Suppressor macrophage treated with lipopolysaccharide for 1 hour (primary cell): ENCODE data around the gene THBS3.
"Not testable (repeated sequence)": the region's sequence is repeated elsewhere in the genome, so short reads cannot be mapped to it uniquely, and the experiment has no call there.

Source experiments
- DNase-seq, 3 donors: peaks; one replicate each; pipeline ENCODE4 v3.0.0-alpha.2; 2020 to 2022

THBS3 gene

DNA sequence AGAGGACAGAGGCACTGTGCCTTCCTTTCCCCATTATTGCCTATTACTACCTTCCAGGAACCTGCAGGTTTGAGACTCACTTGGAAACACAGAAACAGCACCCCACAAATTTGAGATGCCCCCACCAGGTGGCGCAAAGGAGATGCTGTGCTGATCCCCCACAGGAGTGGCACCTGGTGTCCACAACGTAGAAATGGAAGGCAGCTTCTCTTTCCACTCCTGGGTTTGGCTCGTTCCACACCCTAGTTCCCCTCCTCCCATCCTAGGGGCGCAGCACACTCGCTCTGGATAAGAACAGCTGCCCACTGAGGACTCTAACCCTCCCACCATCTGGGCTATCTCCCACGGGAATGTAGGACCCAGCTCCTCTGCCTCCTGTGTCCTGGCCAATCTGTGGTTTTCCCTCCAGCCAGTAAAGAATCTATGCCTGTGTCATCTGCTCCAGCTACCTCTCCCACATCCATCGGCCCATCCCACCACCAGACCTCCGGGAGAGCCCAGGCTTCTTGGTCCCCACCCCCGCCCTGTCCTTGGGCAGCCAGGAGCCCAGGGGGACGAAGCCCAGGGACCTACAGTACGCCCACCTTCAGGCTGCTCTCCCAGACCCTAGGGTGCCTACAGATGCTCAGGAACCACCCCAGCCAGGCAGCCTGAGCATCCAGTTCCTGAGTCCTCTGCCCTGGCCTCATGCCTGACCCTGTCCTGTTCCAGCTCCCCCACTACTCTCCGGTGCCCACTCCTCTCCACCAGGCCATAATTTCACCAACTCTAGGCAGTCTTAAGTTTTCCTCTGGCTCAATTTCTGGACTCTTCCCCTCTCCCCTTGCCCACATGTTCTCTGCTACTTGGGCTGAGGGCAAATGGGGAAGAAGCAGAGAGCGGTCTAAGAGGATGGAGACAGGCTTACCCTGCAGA is 549 bp downstream of the THBS3 start:
- DNase-seq, result peak; percentile 77 to 86 (median 78)

DNA sequence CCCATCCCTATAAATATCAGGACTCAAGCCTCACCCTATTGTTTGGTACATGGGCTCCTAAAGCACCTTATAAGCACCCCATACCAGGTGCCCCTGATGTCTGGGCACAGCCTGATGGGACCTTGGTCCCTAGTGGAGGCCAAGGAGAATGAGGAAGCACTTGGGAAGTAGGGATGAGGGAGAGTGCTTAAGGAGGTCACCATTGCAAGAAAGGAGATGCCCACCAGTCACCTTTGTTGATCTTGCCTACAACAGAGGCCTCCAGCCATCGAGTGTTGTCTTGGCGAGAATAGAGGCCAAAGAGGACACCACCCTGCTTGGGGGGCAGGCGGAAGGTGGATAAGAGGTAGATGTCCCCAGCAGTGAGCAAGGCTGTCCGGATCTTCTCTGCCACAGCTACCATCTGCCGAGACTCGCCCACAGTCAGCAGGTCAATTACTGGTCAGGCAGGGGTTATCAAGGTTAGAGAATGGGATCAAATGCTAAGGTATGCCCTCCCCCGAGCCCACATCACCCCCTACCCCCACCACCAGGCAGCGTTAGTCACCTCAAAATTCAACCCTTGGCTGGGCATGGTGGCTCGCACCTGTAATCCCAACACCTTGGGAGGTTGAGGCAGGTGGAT is 1.6 kb downstream of the THBS3 start:
- no peak for DNase-seq

DNA sequence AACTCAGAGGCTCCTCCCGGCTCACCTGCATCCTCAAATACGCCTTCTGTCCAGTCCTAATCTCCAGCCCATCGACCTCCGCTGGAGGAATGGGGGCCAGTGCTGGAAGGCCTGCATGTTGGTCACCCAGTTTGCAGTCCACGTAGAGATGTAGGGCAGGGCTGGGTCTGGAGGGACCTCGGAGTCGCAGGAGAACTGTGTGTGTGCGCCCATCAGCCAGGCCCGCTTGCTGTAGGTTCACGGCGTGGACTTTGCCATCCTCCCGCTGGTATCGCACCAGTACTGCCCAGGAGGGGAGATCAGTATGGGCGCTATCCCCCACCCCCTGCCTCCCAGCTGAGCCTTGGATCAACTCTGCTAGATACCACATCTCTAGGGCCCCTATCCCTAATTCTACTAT is 2.7 kb downstream of the THBS3 start:
- DNase-seq, result no peak

DNA sequence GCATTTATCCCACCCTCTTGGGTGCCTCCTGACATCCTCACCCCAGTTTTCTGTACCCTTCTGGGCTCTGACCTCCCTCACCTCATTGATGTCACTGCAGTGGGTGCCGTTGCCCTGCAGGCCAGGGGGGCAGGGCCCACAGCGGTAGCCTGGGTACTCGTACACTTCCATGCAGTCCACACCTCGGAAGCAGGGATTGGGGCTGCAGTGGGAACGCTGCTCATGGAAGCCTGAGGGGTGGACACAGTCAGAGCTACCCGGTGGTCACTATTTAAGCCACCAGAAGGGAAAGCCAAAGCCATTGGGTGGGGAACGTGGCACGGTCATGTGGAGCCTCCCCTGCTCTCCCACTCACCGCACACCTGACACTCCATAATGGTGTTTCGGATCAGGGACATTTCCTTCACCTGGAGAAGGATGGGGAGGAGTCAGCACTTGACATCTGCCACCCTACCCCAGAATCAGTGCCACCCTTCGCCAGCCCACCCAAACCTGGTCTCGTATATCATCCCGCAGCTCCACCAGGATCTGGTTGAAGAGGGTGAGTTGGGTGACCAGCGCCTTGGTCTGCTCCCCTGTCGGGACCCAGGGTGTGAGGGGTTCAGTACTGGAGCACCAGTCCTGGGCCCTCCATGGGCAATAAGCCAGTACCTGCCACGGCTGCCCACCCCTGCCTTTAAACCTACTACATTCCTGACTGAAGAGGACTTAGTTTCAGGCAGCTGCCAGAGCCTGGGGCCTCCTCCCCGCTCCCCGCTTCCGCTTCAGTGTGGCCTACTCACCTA is 4.8 kb downstream of the THBS3 start:
- DNase-seq, result peak in 1 of 3 donors; percentile 14

DNA sequence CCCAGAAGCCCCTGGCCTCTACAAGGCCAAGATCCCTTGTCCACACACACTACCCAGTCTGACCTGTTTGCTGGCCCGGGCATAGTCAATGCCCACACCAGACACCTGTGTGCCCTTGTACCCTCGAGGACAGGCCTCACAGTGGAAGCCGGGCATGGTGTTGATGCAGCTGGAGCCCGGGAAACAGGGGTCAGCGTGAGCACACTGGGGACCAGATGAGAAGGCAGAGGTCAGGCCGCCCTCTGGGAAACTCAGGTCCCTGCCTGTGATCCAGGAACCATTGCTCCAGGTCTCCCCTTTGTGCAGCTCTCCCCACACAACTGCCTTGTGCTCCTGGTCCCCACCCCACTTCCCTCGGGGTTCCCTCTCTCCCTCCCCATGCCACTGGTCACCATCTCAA is 5.5 kb downstream of the THBS3 start:
- peak in 1 of 3 donors; percentile 14 for DNase-seq

DNA sequence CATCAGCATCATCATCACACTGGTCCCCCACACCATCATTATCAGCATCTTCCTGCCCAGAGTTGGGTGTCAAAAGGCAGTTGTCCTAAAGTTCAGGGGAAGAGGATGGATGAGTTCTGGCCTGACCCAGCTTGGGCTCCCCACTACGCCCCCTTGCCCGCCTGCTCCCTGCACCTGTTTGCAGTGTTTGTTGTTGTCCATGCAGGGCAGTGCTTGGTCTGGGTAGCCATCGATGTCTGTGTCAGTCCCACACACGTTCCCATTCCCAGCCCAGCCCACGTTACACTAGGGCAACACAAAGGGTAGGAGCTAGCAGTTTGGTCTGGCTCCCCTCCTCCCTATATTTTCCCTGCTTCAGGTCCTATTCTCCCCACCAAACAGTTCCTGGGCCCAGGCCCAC is 6.8 kb downstream of the THBS3 start:
- DNase-seq, result peak in 1 of 3 donors; percentile 15

DNA sequence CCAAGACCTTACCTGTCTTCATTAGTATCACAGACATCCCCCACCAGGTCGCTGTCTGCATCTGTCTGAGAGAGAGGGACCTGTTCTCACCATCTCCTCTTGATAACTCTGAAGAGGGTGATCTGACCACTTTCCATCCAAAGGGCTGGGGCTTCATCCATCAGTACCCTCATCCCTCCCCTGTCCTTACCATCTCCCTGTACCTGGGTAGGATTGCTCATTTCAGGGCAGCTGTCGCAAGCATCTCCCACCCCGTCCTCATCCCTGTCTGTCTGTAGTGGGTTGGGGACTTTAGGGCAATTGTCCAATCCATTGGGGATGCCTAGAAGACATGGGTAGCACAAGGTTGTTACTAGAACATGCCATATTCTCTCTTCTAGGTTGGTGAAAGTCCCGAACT is 7.9 kb downstream of the THBS3 start:
- peak in 1 of 3 donors; percentile 0 for DNase-seq

DNA sequence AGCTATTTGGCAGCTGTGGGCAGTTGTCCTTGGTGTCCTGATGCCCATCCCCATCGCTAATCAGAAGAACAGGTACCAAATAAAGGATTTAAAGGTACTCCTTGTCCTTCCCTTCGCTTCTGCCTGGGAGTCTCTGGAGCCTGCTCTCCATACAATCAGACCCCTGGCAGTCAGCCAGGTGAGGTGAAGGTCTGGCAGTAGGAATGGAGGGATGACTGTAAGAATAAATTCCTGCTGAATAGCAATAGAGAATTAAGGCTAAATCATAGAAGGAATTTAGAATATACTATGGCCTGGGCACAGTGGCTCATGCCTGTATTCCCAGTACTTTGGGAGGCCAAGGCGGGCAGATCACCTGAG is 9.2 kb downstream of the THBS3 start:
- no peak for DNase-seq

DNA sequence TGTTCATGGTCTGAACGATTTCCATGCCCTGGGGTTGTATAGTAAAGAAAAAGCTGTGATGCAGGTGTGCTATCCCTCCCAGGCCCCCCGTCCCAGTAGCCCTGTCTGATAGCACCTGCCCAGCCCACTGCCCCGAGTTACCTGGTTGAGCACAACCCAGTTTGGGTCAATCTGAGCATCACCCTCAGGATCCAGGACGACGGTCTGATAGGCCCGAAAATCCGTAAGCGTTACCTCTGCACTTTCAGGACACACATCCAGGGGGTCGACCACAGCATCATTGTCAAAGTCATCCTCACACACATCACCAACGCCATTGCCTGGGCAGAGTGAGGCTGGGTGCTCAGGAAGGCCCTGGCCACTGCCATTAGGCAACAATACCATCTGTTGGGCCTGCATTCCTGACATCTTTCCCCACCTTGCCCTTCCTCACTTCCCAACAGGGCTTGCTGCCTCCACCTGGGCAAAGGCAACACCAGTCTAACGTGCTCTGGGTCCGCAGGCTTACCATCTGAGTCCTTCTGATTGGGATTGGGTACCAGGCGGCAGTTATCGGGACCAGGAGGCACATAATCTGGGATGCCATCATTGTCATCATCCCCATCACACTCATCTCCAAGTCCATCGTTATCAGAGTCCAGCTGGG is 9.7 kb downstream of the THBS3 start:
- no peak for DNase-seq

DNA sequence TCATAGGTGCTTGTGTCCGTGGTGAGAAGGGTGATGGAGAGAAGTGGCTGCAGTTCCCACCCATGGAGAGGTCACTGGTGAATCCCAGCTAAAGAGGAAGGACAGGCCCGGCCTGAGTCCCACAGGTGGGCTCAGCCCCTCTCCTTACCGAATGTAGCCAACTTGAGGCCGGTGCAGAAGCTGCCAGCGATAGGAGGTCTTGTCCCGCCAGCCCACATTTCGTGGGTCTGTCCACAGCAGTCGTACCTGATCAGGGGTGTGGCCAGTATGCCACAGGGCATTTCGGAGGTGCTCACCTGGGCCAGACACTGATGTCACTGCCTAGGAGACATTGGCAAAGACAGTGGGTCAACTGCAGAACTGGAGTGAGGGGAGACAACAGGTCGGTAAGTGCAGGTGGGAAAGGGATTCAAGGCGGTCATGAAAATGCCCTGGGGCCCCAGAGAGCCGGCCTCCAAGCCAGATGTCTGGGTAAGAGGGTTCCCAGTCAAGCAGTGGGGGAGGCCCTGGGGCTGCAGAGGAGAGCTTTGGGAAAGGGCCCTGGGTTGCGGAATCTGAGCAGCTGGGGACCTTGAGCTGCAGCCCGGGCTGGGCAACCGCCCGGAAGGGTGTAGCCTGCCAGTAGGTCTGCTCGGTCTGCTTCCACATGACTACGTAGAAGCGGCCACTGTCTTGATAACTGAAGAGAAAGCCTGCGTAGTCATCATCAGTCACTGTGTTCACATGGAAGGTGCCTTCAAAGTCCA is 10.6 kb downstream of the THBS3 start:
- DNase-seq, result no peak

DNA sequence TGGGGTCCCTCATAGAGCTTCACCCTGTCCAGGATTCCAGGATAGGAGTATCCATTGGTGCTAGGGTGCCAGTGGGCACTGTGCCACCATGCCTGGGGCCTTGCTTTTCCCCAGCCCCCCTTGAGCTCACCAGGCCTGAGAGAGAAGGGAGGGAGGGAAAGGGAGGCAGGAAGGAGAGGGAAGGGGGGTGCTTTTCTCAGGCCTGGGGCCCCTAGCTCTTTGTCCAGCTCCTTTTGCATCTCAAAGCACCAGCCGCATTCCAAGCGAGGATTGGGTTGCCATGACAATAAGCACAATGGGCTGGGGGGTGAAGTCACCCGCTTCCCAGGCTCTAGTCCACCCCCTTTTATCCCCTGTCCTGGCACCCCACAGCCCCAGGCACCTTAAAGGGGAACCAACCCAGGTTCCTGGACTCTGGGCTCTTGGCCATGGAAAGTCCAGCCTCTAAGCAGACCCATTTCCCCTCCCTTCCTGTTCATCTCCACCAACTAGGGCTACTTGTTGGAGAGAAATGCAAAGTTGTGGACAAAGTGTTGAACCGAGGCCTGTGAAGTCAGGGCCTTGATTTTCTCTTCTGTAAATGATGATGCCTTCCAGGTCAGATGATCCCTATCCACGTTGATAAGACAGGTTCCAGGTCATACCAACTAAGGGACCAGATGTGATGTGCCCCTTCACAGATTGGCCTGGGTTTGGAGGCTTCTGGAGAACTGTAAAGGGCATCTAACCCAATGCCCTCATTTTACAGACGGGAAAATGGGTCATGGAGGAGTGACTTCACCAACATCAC is 11.4 kb downstream of the THBS3 start:
- DNase-seq, result peak in 1 of 3 donors; percentile 22

DNA sequence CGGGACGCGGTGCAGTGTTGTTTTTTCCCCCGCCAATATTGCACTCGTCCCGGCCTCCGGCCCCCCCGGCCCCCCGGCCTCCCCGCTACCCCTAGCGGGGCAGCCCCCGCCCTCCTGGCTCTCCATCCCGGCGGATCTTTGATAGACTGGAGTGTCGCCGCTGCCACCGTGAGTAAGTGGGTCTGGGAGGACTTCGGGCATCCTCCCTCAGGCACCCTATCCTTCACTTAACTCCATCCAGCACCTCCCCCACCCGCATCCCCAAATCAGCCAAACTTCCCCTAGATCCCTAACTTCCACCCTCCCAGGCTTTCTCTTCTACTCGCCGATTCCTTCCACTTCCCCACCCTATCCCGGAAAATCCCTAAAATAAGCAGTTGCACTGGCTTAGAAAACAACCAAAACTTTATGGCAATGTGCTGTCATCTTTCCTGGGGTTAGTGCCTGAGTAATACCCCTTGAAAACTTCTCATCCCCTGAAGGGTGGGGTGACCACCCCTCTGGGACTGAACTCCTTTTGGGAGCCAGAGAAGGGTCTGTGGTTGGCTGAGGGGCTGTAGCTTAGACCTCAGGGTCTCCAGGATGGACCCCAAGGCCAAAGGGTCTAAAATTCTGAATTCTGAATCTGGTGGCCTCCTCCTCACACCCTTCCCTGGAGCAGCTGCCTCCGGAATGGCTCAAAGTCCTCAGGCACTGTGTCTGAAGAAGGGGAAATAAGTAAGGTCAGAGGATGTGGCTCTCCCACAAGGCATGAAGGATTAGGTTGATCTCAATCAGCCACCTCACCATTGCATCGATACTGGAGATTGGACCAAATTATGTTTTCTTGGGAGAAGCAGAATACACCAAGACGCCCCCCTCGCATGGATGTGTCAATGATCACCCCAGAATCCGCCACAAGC is 12.2 kb downstream of the THBS3 start:
- peak; percentile 35 to 57 (median 47) for DNase-seq

DNA sequence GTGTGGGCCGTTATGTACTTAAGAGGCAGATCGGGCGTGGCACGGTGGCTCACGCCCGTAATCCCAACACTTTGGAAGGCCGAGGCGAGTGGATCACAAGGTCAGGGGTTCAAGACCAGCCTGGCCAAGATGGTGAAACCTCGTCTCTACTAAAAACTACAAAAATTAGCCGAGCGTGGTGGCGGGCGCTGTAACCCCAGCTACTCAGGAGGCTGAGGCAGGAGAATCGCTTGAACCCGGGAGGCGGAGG is 13.8 kb downstream of the THBS3 start:
- not testable (repeated sequence) for DNase-seq

DNA sequence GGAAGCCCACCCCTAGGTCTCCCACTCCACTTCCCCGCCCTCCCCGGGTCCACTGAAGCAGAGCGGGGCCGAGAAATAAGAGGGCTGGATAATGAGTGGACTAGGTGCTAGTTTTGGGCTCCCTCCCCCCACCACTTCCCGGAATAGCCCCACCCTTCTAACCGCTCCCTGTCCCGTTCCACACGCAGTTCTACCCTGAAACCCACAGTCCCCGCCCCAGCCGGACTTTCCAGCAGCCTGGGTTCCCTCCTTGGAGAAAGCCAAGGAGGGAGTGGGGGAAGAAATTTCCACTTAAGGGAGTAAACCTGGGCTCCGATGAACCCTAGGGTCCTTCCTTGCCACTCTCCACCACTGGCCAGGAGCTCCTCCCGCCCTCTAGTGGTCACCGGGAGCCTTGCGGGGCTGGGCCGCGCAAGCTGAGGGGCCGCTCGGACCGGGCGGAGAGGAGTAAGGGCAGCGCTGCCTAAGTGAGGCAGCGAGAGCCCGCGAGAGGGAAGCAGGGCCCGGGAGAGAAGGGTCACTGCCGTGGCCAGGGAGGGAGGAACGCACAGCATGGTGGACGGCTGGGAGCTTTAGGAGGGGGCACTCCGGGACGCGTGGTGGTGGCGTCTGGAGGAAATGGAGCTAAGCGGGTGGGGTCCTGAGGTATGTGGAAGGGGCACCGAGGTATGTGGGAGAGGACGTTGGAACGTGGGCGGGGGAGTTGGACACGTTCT is 14.3 kb downstream of the THBS3 start:
- peak; percentile 90 to 93 (median 91) for DNase-seq

DNA sequence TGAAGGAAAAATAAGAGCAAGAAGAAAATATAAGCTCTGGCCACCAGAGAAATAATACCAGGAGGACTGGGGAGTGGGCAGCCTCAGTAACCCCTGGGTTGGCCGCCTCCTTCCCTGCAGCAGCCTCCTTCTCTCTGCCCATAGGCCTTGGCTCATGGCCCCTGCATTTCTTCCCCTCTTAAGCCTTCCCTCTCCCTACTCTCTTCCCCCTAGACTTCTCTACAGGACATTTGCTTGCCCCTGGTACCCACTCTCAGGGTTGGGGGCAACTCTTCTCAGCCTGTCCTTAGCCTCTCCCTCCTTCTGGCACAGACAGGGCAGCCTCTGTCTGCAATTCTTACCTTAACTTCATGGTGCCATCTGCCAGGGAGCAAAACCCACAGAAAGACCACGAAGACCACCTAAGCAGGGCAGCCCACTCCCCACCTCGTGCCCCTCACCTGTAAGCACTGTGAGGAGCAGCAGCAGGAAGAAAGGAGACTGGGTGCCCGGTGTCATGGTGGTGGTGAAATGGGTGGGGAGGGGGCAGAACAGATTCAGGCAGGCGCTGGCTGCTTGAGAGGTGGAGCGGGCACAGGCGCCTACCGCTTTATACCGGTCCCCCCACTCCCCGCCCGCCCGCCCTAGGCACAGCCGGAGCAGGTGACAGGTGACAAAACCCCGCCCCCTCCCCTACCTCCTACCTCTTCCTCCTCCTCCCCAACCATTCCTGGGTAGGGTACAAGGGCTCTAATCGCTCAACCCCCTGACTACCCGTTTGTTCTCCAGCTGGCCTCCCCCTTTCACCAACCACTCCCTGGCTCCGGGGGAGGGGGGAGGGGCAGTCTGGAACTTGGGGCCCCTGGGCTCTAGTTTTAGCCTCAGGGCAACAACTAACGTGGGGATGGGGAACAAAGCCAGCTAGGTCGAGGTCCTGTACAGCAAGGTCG is 15.1 kb downstream of the THBS3 start:
- peak in 1 of 3 donors; percentile 10 for DNase-seq

DNA sequence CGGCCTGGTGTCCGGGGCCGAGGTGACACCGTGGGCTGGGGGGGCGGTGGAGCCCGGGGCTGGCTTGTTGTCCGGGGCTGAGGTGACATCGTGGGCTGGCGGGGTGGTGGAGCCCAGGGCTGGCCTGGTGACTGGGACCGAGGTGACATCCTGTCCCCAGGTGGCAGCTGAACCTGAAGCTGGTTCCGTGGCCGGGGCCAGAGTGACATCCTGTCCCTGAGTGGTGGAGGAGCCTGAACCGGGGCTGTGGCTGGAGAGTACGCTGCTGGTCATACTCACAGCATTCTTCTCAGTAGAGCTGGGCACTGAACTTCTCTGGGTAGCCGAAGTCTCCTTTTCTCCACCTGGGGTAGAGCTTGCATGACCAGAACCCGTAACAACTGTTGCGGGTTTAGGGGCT is 15.8 kb downstream of the THBS3 start:
- DNase-seq, result peak in 1 of 3 donors; percentile 17

DNA sequence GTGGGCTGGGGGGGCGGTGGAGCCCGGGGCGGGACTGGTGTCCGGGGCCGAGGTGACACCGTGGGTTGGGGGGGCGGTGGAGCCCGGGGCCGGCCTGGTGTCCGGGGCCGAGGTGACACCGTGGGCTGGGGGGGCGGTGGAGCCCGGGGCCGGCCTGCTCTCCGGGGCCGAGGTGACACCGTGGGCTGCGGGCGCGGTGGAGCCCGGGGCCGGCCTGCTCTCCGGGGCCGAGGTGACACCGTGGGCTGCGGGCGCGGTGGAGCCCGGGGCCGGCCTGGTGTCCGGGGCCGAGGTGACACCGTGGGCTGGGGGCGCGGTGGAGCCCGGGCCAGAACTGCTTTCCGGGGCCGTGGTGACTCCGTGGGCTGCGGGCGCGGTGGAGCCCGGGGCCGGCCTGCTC is 17.8 kb downstream of the THBS3 start:
- DNase-seq, result not testable (repeated sequence)

DNA sequence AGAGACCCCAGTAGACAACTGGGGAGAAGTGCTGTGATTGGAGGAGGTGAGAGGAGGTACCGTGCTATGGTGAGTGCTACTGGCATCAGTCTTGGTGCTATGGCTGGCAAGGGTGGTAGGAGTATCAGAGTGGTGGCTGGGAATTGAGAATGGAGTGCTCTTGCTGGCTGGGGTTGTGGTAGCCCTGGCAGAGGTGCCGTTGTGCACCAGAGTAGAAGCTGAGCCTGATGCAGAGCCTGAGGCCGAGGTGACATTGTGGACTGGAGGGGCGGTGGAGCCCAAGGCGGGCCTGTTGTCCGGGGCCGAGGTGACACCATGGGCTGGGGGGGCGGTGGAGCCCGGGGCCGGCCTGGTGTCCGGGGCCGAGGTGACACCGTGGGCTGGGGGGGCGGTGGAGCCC is 19.4 kb downstream of the THBS3 start:
- no peak for DNase-seq

DNA sequence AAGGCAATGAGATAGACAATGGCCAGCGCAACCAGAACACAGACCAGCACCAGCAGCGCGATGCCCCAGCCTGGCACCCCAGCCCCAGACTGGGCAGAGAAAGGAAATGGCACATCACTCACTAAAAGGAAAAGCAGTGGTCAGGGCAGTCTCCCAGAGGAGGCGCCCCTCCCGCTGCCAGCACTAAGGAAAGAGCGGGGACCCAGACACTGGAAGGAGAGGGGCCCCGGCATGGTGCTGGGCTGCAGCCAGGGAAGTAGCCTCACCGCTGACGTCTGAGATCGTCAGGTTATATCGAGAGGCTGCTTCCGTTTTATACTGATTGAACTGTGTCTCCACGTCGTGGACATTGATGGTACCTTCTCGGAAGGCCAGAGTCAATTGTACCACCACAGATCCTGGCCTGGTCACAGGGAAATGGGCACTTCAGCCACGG is 20.2 kb downstream of the THBS3 start:
- DNase-seq, result no peak
